ENCODE data around the gene SSBP1. TPM values are rescaled to one million over a fixed set of nuclear protein-coding genes. Genes with fewer than 3 reads are reported as not detected.

SSBP1 gene
- total and polyA plus RNA-seq, 8 donors: 17.4 to 207 (median 104) TPM

DNA sequence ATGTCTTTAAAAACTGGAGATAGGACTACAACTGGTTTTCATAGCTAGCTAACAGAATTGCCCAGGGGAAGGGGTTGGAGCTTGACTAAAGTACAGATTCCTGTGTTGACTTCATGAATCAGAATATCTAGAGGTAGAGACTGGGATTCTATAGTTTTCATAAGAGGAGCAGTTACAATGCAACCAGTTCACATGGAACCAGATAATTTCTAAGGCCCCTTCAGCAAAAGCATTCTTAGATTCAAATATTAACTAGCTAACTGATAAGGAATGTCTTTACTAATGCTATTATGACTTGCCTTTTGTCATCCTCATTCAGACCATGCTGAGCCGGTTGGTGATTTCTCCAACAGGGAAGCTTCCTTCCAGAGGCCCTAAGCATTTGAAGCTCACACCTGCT is 24.3 kb upstream of the SSBP1 start:
- no peaks in the 10 kb centered on the region for H3K9me3 ChIP-seq
- 71 to 95% (median 91%) methylated on average over 1 of the region's 1 CpG for WGBS, 5 donors
- H3K4me3 ChIP-seq: no peak overlapping the region
- no peaks in the 10 kb centered on the region for H3K4me1 ChIP-seq
- TF ChIP-seq POLR2A (IDR thresholded peaks at IDR 0.05) (no peak), EP300 (IDR thresholded peaks at IDR 0.05) (no peak), POLR2AphosphoS5 (IDR thresholded peaks at IDR 0.05) (no peak)
- TF ChIP-seq, protein P1, sequence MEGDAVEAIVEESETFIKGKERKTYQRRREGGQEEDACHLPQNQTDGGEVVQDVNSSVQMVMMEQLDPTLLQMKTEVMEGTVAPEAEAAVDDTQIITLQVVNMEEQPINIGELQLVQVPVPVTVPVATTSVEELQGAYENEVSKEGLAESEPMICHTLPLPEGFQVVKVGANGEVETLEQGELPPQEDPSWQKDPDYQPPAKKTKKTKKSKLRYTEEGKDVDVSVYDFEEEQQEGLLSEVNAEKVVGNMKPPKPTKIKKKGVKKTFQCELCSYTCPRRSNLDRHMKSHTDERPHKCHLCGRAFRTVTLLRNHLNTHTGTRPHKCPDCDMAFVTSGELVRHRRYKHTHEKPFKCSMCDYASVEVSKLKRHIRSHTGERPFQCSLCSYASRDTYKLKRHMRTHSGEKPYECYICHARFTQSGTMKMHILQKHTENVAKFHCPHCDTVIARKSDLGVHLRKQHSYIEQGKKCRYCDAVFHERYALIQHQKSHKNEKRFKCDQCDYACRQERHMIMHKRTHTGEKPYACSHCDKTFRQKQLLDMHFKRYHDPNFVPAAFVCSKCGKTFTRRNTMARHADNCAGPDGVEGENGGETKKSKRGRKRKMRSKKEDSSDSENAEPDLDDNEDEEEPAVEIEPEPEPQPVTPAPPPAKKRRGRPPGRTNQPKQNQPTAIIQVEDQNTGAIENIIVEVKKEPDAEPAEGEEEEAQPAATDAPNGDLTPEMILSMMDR (IDR thresholded peaks at IDR 0.05): no peak
- no peak for DNase-seq
- no peak overlapping the region for H3K27ac ChIP-seq
- peaks cover 0 to 4% (median 0%) of the 10 kb centered on the region in 4 donors for H3K36me3 ChIP-seq
- H3K27me3 ChIP-seq: no peaks in the 10 kb centered on the region
- intact Hi-C loops (cut with DNase I; ENCODE audit: low total_unique reads): no loop called here

DNA sequence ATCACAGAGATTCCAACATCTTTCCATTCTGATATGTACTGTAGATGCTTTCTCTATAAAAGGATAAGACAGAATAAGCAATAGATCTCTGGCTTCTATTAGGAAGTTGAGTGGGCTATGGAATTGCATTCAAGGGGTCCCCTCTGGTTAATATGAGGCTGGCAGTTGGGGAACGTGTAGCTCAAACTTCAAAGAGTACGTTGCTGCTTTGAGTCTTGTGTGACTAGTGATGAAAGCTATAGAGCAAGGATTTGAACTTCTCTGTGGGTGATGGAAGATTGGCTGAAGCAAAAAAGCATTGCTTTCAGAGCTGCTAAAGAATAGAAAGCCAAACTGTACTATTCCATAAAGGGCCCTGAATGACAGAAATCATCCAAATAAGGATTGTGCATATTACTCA is 23.6 kb upstream of the SSBP1 start:
- TF ChIP-seq EP300 (IDR thresholded peaks at IDR 0.05) (no peak), POLR2A (IDR thresholded peaks at IDR 0.05) (no peak), POLR2AphosphoS5 (IDR thresholded peaks at IDR 0.05) (no peak)
- TF ChIP-seq, protein P1 (IDR thresholded peaks at IDR 0.05): no peak
- H3K9me3 ChIP-seq: no peaks in the 10 kb centered on the region
- no peaks in the 10 kb centered on the region for H3K27me3 ChIP-seq
- no peak overlapping the region for H3K4me3 ChIP-seq
- no peak for DNase-seq
- peaks cover 0 to 4% (median 0%) of the 10 kb centered on the region in 4 donors for H3K36me3 ChIP-seq
- no peak overlapping the region for H3K27ac ChIP-seq
- no peaks in the 10 kb centered on the region for H3K4me1 ChIP-seq
- 69 to 81% (median 78%) methylated on average over 2 of the region's 2 CpGs for WGBS, 5 donors
- intact Hi-C loops (cut with DNase I; ENCODE audit: low total_unique reads): no loop called here

DNA sequence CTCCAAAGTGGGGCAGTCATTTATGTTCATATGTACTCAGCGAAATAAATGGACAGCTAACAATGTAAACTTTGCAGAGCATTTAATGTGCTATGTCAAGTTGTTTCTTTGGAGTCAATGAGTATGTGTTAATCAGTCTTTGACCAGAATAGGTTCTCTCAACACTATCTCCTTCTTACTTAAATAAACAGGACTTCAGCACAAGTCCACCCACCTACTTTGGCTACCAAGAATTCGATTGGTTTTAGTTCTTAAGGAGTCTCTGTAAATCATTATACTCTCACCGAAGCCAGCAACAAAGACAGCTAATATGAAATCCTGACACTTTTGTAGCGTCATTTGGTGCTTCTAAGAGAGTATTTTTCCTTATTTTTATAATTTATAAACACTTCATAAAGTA is 23.1 kb upstream of the SSBP1 start:
- H3K27ac ChIP-seq: no peak overlapping the region
- DNase-seq: no peak
- H3K27me3 ChIP-seq: no peaks in the 10 kb centered on the region
- peaks cover 0 to 4% (median 0%) of the 10 kb centered on the region in 4 donors for H3K36me3 ChIP-seq
- intact Hi-C loops (cut with DNase I; ENCODE audit: low total_unique reads): no loop called here
- no peaks in the 10 kb centered on the region for H3K9me3 ChIP-seq
- H3K4me1 ChIP-seq: no peaks in the 10 kb centered on the region
- H3K4me3 ChIP-seq: no peak overlapping the region
- 48 to 65% (median 50%) methylated on average over 4 of the region's 4 CpGs for WGBS, 5 donors
- TF ChIP-seq, protein P1 (IDR thresholded peaks at IDR 0.05): no peak
- TF ChIP-seq POLR2A (IDR thresholded peaks at IDR 0.05) (no peak), POLR2AphosphoS5 (IDR thresholded peaks at IDR 0.05) (no peak)

DNA sequence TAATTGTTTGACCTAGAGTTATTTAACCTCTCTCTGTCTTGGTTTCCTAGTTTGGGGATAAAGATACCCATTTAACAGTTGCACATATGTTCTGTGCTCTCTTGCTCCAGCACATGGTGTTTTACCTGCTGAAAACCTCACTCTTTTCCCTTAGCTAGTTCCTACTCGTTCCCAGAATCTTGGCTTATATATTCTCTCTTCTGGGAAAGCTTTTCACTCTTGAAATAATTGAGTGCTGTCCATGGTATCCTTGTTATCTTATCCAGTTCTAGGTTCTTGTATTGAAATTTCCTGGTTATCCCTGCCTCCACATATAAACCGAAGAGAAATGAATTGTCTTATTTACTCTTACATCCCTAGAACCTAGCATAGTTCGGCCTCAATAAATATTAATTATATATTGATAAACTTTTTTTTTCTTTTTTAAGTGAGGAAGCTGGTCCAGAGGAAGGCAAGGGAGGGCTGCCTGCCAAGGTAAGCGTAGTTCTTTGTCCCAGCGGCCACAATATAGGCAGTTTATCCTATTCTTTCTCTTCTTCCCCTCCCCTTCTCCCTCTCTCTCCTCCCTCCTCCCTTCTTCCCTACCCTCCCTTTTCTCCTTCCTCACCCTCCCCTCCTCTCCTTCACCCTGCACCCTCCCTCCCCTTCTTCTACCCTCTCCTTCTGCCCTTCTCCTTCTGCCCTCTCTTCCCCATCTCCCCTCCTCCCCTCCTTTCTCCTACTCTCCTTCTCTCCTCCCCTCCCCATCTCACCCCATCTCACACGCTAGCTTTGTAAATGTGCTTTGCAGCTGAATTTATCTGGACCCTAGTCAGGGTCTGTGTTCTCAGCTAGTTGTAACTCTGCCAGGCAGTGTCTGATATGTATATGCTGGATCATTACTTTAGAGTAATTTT is 22.1 kb upstream of the SSBP1 start:
- WGBS, 5 donors: 65 to 73% (median 69%) methylated on average over 6 of the region's 6 CpGs

More for the DNA sequence above, 22.1 kb upstream of the SSBP1 start:
- Histone ChIP-seq H3K9me3 (no peaks in the 10 kb centered on the region), H3K27me3 (no peaks in the 10 kb centered on the region), H3K36me3 (peaks cover 0 to 4% (median 0%) of the 10 kb centered on the region in 4 donors), H3K4me1 (no peaks in the 10 kb centered on the region), H3K27ac (no peak overlapping the region), H3K4me3 (no peak overlapping the region)
- TF ChIP-seq EP300 (IDR thresholded peaks at IDR 0.05): no peak
- TF ChIP-seq, protein P1 (IDR thresholded peaks at IDR 0.05): no peak
- TF ChIP-seq POLR2AphosphoS5 (IDR thresholded peaks at IDR 0.05): no peak
- TF ChIP-seq POLR2A (IDR thresholded peaks at IDR 0.05): no peak
- intact Hi-C loops (cut with DNase I; ENCODE audit: low total_unique reads): no loop called here
- no peak for DNase-seq

All from stomach (tissue), 9 donors.